ENCODE data around the gene SELENOH.

- no peak for TF ChIP-seq CTCF (IDR thresholded peaks at IDR 0.05)
- TF ChIP-seq POLR2A (IDR thresholded peaks at IDR 0.05), result no peak
Observed at GRCh38 chr11:57776577-57777210, 35.4 kb downstream of the SELENOH start.

All from esophagus squamous epithelium (tissue), 4 donors.